Cardiac fibroblast (primary cell): ENCODE results near the gene STX8.

ENCODE experiments used
- DNase-seq, 2 donors: peaks; one replicate each; pipeline versions ENCODE4 v3.0.0 to v3.0.0-alpha.2; 2010; ENCODE audit warnings: low read depth in 2 of 2
- H3K4me3 ChIP-seq, 2 donors: replicated peaks in 1 of 2; 1 replicate in 1 of 2; 2 replicates in 1 of 2; pipeline ENCODE4 v1.5.1; 2011; ENCODE audit warnings: low read depth in 2 of 2, low read length in 2 of 2, mild to moderate bottlenecking in 2 of 2, moderate library complexity in 1 of 2
- CTCF ChIP-seq: IDR thresholded peaks from one replicate; pipeline ENCODE4 v1.5.1; 2011; ENCODE audit warnings: low read depth, mild to moderate bottlenecking, low read length, inconsistent platforms

The STX8 gene

GRCh38 chr17:9247401-9247938 lies 328.1 kb downstream of the STX8 start:
- H3K4me3 ChIP-seq: no peak overlapping the region
- no peak for TF ChIP-seq CTCF
- no peak for DNase-seq

- peak; percentile 36 to 53 for DNase-seq
- no peak for TF ChIP-seq CTCF
- no peak overlapping the region for H3K4me3 ChIP-seq
These were observed 331.3 kb downstream of the STX8 start for GRCh38 chr17:9244066-9245052.

- no peak overlapping the region for H3K4me3 ChIP-seq
- TF ChIP-seq CTCF: no peak
- DNase-seq: no peak
These were observed 332.6 kb downstream of the STX8 start for GRCh38 chr17:9242983-9243382.

- no peak overlapping the region for H3K4me3 ChIP-seq
- no peak for TF ChIP-seq CTCF
- no peak for DNase-seq
These were observed 333.1 kb downstream of the STX8 start for GRCh38 chr17:9242497-9242881.

- no peak for TF ChIP-seq CTCF
- no peak overlapping the region for H3K4me3 ChIP-seq
- DNase-seq: no peak
These were observed 333.7 kb downstream of the STX8 start for GRCh38 chr17:9241774-9242496.

GRCh38 chr17:9241371-9241712 lies 334.3 kb downstream of the STX8 start:
- no peak for TF ChIP-seq CTCF
- DNase-seq: peak in 1 of 2 donors; percentile 34
- H3K4me3 ChIP-seq: no peak overlapping the region
